H9 (cell line): ENCODE data around the gene TAF8. TPM values are rescaled to one million over a fixed set of nuclear protein-coding genes. Genes with fewer than 3 reads are reported as not detected.

Experiments
- DNase-seq: peaks from one replicate; pipeline ENCODE4 v3.0.0-alpha.2; 2017
- H2AFZ ChIP-seq: one replicate; pipeline ENCODE4 v1.6.1; 2013; ENCODE audit warnings: mild to moderate bottlenecking, low read length, control low read depth, moderate library complexity
- H2AK5ac ChIP-seq: 2 replicates; pipeline ENCODE4 v1.6.1; 2013; ENCODE audit warnings: low read length, control low read depth, mixed read lengths; ENCODE audit not compliant: insufficient read length
- H2BK120ac ChIP-seq: one replicate; pipeline ENCODE4 v1.6.1; 2013; ENCODE audit warnings: low read depth, mild to moderate bottlenecking, low read length, control low read depth, inconsistent platforms; ENCODE audit not compliant: poor library complexity, severe bottlenecking
- H2BK12ac ChIP-seq: 2 replicates; pipeline ENCODE4 v1.6.1; 2013; ENCODE audit warnings: low read length, control low read depth, mixed read lengths, low read depth; ENCODE audit not compliant: insufficient read length
- H2BK15ac ChIP-seq: 2 replicates; pipeline ENCODE4 v1.6.1; 2013; ENCODE audit warnings: low read depth, low read length, control low read depth
- H2BK20ac ChIP-seq: one replicate; pipeline ENCODE4 v1.6.1; 2013; ENCODE audit warnings: low read depth, mild to moderate bottlenecking, low read length, control low read depth, inconsistent platforms; ENCODE audit not compliant: poor library complexity, severe bottlenecking
- H2BK5ac ChIP-seq: 2 replicates; pipeline ENCODE4 v1.6.1; 2013; ENCODE audit warnings: low read length, control low read depth, mixed read lengths; ENCODE audit not compliant: insufficient read length
- H3K14ac ChIP-seq: 2 replicates; pipeline ENCODE4 v1.6.1; 2013; ENCODE audit warnings: low read length, control low read depth; ENCODE audit not compliant: insufficient read depth
- H3K18ac ChIP-seq: 2 replicates; pipeline ENCODE4 v1.6.1; 2013; ENCODE audit warnings: low read depth, mild to moderate bottlenecking, mixed read lengths, low read length, control low read depth; ENCODE audit not compliant: insufficient read length
- H3K23ac ChIP-seq: 2 replicates; pipeline ENCODE4 v1.6.1; 2013; ENCODE audit warnings: low read length, control low read depth, mixed read lengths, low read depth; ENCODE audit not compliant: insufficient read length
- H3K23me2 ChIP-seq: 2 replicates; pipeline ENCODE4 v1.6.1; 2013; ENCODE audit warnings: low read depth, mild to moderate bottlenecking, mixed read lengths, low read length, control low read depth; ENCODE audit not compliant: insufficient read length, poor library complexity, severe bottlenecking
- H3K27ac ChIP-seq: 2 replicates; pipeline ENCODE4 v1.5.1; 2013; ENCODE audit warnings: low read length, control low read depth, mixed read lengths, low read depth; ENCODE audit not compliant: insufficient read length
- H3K27me3 ChIP-seq: 2 replicates; pipeline ENCODE4 v1.6.1; 2013; ENCODE audit warnings: low read length, control low read depth, inconsistent platforms; ENCODE audit not compliant: insufficient read depth
- H3K4ac ChIP-seq: 2 replicates; pipeline ENCODE4 v1.6.1; 2013; ENCODE audit warnings: low read depth, mild to moderate bottlenecking, control low read depth, inconsistent platforms, low read length, moderate library complexity
- H3K4me1 ChIP-seq: 2 replicates; pipeline ENCODE4 v1.6.1; 2013; ENCODE audit warnings: low read length, control low read depth, inconsistent platforms; ENCODE audit not compliant: insufficient read depth
- H3K4me2 ChIP-seq: 2 replicates; pipeline ENCODE4 v1.6.1; 2013; ENCODE audit warnings: low read length, control low read depth, mixed read lengths; ENCODE audit not compliant: insufficient read length, insufficient read depth
- H3K56ac ChIP-seq: 2 replicates; pipeline ENCODE4 v1.6.1; 2013; ENCODE audit warnings: low read depth, mild to moderate bottlenecking, mixed read lengths, low read length, control low read depth; ENCODE audit not compliant: insufficient read length
- H3K79me1 ChIP-seq: 2 replicates; pipeline ENCODE4 v1.6.1; 2013; ENCODE audit warnings: low read depth, mild to moderate bottlenecking, moderate library complexity, low read length, control low read depth, inconsistent platforms; ENCODE audit not compliant: insufficient read depth, poor library complexity, severe bottlenecking
- H3K79me2 ChIP-seq: 2 replicates; pipeline ENCODE4 v1.6.1; 2013; ENCODE audit warnings: low read length, control low read depth, inconsistent platforms; ENCODE audit not compliant: insufficient read depth
- H3K9ac ChIP-seq: 2 replicates; pipeline ENCODE4 v1.6.1; 2013; ENCODE audit warnings: low read length, control low read depth, mixed read lengths; ENCODE audit not compliant: insufficient read length; ENCODE audit errors: extremely low read depth
- H3K9me3 ChIP-seq: one replicate; pipeline ENCODE4 v1.6.1; 2013; ENCODE audit warnings: low read depth, low read length, inconsistent platforms; ENCODE audit not compliant: control insufficient read depth
- H3T11ph ChIP-seq: one replicate; pipeline ENCODE4 v1.6.1; 2013; ENCODE audit warnings: mild to moderate bottlenecking, low read length, control low read depth, inconsistent platforms
- H4K20me1 ChIP-seq: one replicate; pipeline ENCODE4 v1.6.1; 2013; ENCODE audit not compliant: control insufficient read depth, insufficient read length, insufficient read depth
- H4K5ac ChIP-seq: 2 replicates; pipeline ENCODE4 v1.6.1; 2013; ENCODE audit warnings: low read depth, mild to moderate bottlenecking, mixed read lengths, low read length, control low read depth; ENCODE audit not compliant: insufficient read length
- H4K8ac ChIP-seq: replicated peaks from 2 replicates; pipeline ENCODE4 v1.6.1; 2013; ENCODE audit warnings: low read length, control low read depth, mixed read lengths, low read depth; ENCODE audit not compliant: insufficient read length
- H4K91ac ChIP-seq: 2 replicates; pipeline ENCODE4 v1.6.1; 2013; ENCODE audit warnings: low read depth, mild to moderate bottlenecking, moderate library complexity, mixed read lengths, low read length, control low read depth; ENCODE audit not compliant: insufficient read length
- H3K27ac Mint-ChIP-seq, 3 experiments: 2 replicates in 2 of 3; 3 replicates in 1 of 3; pipeline ENCODE4 v1.8.0; 2020 to 2021; ENCODE audit warnings: mixed read lengths in 3 of 3, mild to moderate bottlenecking in 1 of 3, moderate library complexity in 1 of 3
- H3K27me3 Mint-ChIP-seq: 2 replicates; pipeline ENCODE4 v1.8.0; 2021; ENCODE audit warnings: low read depth, mild to moderate bottlenecking, moderate library complexity, mixed read lengths
- H3K36me3 Mint-ChIP-seq, 3 experiments: 2 replicates in 2 of 3; 3 replicates in 1 of 3; pipeline ENCODE4 v1.8.0; 2020 to 2021; ENCODE audit warnings: low read depth in 3 of 3, mixed read lengths in 3 of 3; ENCODE audit not compliant: insufficient read depth in 1 of 3
- H3K4me1 Mint-ChIP-seq, 2 experiments: 2 replicates each; pipeline ENCODE4 v1.8.0; 2020; ENCODE audit warnings: mixed read lengths in 2 of 2
- H3K4me3 Mint-ChIP-seq, 2 experiments: 2 replicates in 1 of 2; 3 replicates in 1 of 2; pipeline ENCODE4 v1.8.0; 2020 to 2021; ENCODE audit warnings: mild to moderate bottlenecking in 2 of 2, mixed read lengths in 2 of 2, moderate library complexity in 1 of 2
- H3K9me3 Mint-ChIP-seq, 2 experiments: 2 replicates in 1 of 2; 3 replicates in 1 of 2; pipeline ENCODE4 v1.8.0; 2020; ENCODE audit warnings: mild to moderate bottlenecking in 2 of 2, mixed read lengths in 2 of 2, moderate library complexity in 1 of 2
- CTCF ChIP-seq: fragments of 200-600 bp; sonication (generic); conservative IDR thresholded peaks from 3 replicates; pipeline ENCODE4 v1.8.0; 2021; ENCODE audit warnings: antibody characterized with exemption, mild to moderate bottlenecking
- WGBS: extraction: QIAGEN DNeasy Blood & Tissue Kit; methylation state at CpG from one replicate; pipeline ENCODE4 v1.1.7; 2013; ENCODE audit warnings: missing lambda C conversion rate, low lambda C conversion rate, mixed read lengths; ENCODE audit not compliant: insufficient read length; ENCODE audit errors: extremely low coverage; 5-methylcytosine and 5-hydroxymethylcytosine counted together
- total RNA-seq: library from RNA; stranded (reverse); gene quantifications from 2 replicates; pipeline ENCODE4 v1.2.1, GENCODE V29; 2021

Gene TAF8
- total RNA-seq, 1 experiment from 2014 or later = 30.4 TPM

DNA sequence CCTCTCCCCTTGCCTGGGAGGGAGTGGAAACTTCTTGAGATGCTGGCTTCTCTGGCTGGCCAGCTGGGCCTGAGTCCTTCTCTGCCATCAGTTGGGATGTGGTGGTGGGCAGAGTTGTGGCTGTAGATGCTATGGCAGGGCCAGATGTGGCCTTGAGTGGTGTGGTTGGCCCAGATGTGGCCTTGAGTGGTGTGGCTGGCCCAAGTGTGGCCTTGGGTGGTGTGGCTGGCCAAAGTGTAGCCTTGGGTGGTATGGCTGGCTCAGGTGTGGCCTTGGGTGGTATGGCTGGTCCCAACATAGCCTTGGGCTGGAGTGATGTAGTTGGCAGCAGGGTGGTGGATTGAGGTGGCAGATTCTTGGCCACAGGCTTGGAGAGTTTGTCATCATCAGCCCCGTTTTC is 55.4 kb downstream of the TAF8 start:
- Histone ChIP-seq H3K4ac (no peak overlapping the region), H2BK5ac (no peak overlapping the region), H2BK120ac (no peak overlapping the region), H3K18ac (no peak overlapping the region), H2BK12ac (no peak overlapping the region), H3K23me2 (peaks cover 3% of the 10 kb centered on the region), H4K91ac (no peak overlapping the region), H3T11ph (no peak overlapping the region), H4K8ac (no peak overlapping the region), H3K79me1 (no peaks in the 10 kb centered on the region), H2AK5ac (no peak overlapping the region), H3K4me2 (no peak overlapping the region), H4K5ac (no peak overlapping the region), H3K79me2 (no peaks in the 10 kb centered on the region), H3K9me3 (no peaks in the 10 kb centered on the region), H3K23ac (no peak overlapping the region), H3K27me3 (no peaks in the 10 kb centered on the region), H3K56ac (no peak overlapping the region), H2BK20ac (no peak overlapping the region), H3K4me1 (no peaks in the 10 kb centered on the region), H4K20me1 (no peaks in the 10 kb centered on the region), H2AFZ (no peak overlapping the region), H3K9ac (no peak overlapping the region), H2BK15ac (no peak overlapping the region), H3K14ac (no peak overlapping the region), H3K27ac (no peak overlapping the region)
- Mint-ChIP-seq H3K27me3 (peaks cover 2% of the 10 kb centered on the region), H3K27ac (no peak overlapping the region; a peak in 1 of 7 replicates), H3K9me3 (no peaks in the 10 kb centered on the region), H3K4me3 (peak overlapping the region in 1 of 2 experiments; percentile 3; a peak in 2 of 5 replicates), H3K36me3 (peaks cover 39 to 67% (median 64%) of the 10 kb centered on the region in 3 experiments; a peak in 6 of 7 replicates), H3K4me1 (peaks cover 6 to 26% of the 10 kb centered on the region in 2 experiments)
- WGBS = no CpG with 5 or more reads among the region's 1 CpG
- no peak for TF ChIP-seq CTCF
- DNase-seq = no peak
